SKM-1 treated with dmso at 0.1 percent for 144 hours (cell line): ENCODE data around the gene TMEM120B.
"Not testable (repeated sequence)": the region's sequence is repeated elsewhere in the genome, so short reads cannot be mapped to it uniquely, and the experiment has no call there.

Experiments
- DNase-seq: peaks from one replicate; lab custom pipeline; 2025; ENCODE audit not compliant: unreplicated experiment; lab: John Stamatoyannopoulos, UW

TMEM120B gene

GRCh38 chr12:121741743-121742142 is 29.2 kb downstream of the TMEM120B start:
- no peak for DNase-seq

- DNase-seq = not testable (repeated sequence)
These were observed 33.0 kb downstream of the TMEM120B start for GRCh38 chr12:121745545-121745944.

GRCh38 chr12:121748218-121748570 is 35.6 kb downstream of the TMEM120B start:
- DNase-seq = no peak

- DNase-seq = no peak
These were observed 36.2 kb downstream of the TMEM120B start for GRCh38 chr12:121748571-121749265.

GRCh38 chr12:121749267-121749666 is 36.7 kb downstream of the TMEM120B start:
- DNase-seq = no peak

GRCh38 chr12:121750507-121750955 is 38.0 kb downstream of the TMEM120B start:
- no peak for DNase-seq

- no peak for DNase-seq
These were observed 38.5 kb downstream of the TMEM120B start for GRCh38 chr12:121751034-121751433.

GRCh38 chr12:121751749-121752351 is 39.3 kb downstream of the TMEM120B start:
- no peak for DNase-seq

- no peak for DNase-seq
These were observed 41.3 kb downstream of the TMEM120B start for GRCh38 chr12:121753844-121754264.

GRCh38 chr12:121754836-121755235 is 42.3 kb downstream of the TMEM120B start:
- DNase-seq = no peak

- no peak for DNase-seq
These were observed 43.0 kb downstream of the TMEM120B start for GRCh38 chr12:121755591-121755990.

- DNase-seq = not testable (repeated sequence)
These were observed 46.0 kb downstream of the TMEM120B start for GRCh38 chr12:121758536-121758935.

- DNase-seq = no peak
These were observed 49.7 kb downstream of the TMEM120B start for GRCh38 chr12:121762269-121762668.

- DNase-seq = no peak
These were observed 52.3 kb downstream of the TMEM120B start for GRCh38 chr12:121764808-121765207.

- no peak for DNase-seq
These were observed 53.0 kb downstream of the TMEM120B start for GRCh38 chr12:121765573-121765972.

GRCh38 chr12:121766290-121767039 is 53.9 kb downstream of the TMEM120B start:
- no peak for DNase-seq

GRCh38 chr12:121767525-121768016 is 55.0 kb downstream of the TMEM120B start:
- DNase-seq = no peak

GRCh38 chr12:121769297-121769830 is 56.8 kb downstream of the TMEM120B start:
- DNase-seq = no peak

GRCh38 chr12:121769831-121770301 is 57.3 kb downstream of the TMEM120B start:
- DNase-seq = no peak

- no peak for DNase-seq
These were observed 57.8 kb downstream of the TMEM120B start for GRCh38 chr12:121770388-121770787.
